CD4-positive, alpha-beta T cell treated with Interleukin-17A for 4 hours (primary cell): ENCODE data around the gene MCM7.
"Not testable (repeated sequence)": the region's sequence is repeated elsewhere in the genome, so short reads cannot be mapped to it uniquely, and the experiment has no call there.

Source experiments
- DNase-seq: peaks from one replicate; pipeline ENCODE4 v3.0.0-alpha.2; 2020; ENCODE audit warnings: mixed read lengths

Gene MCM7

DNA sequence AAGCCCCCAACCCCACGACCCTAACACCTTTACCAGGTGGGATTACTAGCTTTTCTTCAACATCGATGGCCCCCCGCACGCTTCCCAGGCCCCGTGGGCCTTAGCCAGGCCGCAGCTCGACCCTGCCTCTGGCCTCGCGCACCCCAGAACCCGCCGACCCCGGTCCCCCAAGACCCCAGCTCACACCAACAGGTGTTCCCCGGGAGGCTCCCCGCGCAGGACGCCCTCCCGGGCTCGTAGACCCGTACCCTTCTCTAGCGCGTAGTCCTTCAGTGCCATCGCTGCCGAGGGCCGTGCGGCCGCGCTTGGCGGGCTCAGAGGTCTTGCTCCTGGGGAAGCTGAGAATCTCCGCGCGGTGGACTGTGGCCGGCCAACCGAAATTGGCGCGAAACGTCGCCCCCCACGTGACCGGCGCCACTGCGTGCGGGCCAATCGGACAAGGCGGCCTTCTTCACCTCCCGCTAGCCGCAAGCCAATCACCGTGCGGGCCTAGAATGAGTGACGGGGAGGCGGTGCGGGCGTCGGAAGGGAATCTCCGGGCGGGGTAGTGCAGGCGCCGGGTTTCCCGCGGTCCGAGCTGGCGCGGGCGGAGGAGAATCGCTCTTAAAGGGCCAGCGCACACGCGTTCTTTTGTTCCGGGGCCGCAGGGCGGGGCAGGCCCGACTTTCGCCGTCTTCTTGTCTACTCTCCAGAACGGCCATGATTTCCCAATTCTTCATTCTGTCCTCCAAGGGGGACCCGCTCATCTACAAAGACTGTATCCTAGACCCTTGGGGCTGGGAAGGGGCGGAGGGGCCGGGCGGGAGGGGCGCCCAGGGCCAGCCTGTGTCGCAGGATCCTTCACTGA, at the start of gene MCM7, which contains the start of gene AP4M1:
Gene MCM7 (minus strand): TSS at position 382 of the 847 bp plus-strand sequence. CDS start 103 bp downstream, at position 279.
Gene AP4M1 (plus strand): TSS at position 628 of the 847 bp plus-strand sequence. CDS start 72 bp downstream, at position 700.
- DNase-seq = peak; percentile 95

DNA sequence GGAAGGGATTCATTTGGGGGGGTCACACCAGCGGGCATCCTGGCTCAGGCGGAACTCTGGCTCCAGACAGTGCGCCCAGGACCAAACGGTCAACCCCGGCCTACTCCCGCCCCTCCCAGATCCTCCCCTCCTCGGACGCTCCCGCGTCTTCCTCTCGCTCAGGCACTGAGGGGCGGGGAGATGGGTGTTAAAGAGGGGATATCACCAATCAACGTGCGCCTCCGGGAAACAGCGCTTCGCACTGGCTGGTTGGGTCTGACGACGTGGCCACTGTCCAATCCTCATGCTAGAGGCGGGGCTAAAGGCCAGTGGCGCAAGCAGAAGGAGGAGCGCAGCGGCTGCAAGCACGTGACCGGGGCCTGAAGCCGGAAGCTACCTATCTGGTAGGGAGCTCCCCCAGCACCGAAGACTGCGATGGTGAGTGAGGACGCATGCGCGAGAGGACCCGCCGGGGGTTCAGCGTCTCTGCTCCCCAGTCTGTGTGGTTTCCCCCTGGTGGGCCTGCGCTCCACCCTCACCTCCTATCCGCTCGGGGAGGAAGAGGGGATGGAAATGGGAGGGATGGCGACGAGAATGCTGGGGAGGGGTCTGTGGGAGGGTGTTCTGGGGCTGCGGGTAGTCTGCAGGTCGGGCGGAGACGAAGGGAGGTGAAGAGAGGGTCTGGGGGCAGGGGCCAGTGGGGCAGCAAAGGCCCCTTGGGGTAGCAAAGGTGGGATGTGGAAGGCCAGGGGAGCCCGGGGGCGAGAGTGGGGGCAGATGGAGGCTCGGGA, 47.5 kb upstream of the MCM7 start, which contains the start of gene LAMTOR4:
Gene LAMTOR4 (plus strand): TSS at position 360 of the 770 bp plus-strand sequence. CDS start 55 bp downstream, at position 415.
- peak; percentile 97 for DNase-seq

DNA sequence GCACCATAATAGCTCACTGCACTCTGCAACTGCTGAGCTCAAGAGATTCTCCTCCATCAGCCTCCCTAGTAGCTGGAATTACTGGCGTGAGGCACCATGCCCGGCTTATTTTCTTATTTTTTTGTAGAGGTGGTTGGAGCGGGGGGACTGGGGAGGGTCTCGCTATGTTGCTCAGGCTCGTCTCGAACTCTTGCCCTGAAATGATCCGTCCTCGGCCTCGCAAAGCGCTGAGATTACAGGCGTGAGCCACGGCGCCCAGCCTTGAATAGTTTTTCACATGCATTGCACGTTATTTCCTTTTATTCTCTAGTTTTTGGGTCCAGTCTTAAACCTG, 47.0 kb upstream of the MCM7 start:
- no peak for DNase-seq

DNA sequence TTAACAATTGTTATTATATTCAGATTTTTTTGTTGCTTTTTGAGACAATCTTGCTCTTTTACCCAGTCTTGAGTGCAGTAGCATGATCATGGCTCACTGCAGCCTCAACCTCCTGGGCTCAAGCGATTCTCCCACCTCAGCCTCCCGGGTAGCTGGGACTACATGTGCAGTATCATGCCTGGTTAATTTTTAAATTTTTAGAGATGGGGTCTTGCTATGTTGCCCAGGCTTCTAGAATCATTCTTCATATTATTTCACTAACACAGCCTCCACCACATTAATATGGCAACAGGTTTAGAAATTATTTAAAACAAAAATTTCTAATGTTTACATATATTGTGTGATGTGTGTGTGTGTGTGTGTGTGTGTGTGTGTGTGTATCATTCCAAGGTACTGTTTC, 46.1 kb upstream of the MCM7 start:
- DNase-seq = no peak

DNA sequence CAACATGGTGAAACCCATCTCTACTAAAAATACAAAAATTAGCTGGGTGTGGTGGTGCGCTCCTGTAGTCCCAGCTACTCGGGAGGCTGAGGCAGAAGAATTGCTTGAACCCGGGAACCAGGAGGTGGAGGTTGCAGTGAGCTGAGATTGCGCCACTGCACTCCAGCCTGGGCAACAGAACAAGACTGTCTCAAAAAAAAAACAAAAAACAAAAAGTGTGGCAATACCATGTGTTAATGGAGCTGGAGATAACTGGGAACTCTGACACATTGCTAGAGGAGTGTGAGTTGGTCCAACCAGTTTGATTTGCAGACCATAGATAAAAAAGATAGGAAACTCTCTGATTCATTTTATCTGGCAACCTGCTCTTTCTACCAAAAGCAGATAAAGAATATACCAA, 45.2 kb upstream of the MCM7 start:
- not testable (repeated sequence) for DNase-seq

DNA sequence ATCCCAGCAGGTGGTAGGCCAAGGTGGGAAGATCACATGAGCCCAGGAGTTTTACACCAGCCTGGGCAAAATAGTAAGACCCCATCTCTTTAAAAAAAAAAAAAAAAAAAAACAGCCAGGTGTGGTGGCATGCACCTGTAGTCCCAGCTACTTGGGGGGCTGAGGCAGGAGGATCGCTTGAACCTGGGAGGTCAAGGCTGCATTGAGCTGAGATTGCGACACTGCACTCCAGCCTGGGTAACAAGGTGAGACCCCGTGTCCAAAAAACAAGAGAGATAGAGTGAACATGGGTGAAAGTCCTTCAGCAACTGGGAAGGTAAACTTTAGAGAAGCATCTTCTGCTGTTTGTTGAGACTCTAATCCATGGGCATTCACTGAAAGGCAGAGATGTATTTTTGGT, 41.3 kb upstream of the MCM7 start:
- DNase-seq = no peak

DNA sequence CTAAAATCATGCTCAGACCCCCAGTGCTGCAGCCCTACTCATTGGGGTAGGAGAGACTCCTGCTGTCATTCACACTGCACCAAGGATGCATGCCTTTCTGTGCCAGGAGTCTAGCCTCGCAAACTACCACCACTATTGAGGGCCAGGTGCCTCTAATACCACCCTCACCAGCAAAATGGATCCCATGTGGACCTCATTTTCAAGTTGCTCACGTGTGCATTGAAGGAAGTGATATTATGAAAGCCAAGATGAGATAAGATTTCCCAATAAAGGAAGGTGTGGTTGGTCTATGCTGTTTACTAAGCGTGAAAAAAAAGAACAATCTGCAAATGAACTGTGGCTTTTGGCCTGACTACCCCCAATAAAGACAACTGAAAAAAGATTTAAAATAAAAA, 40.4 kb upstream of the MCM7 start:
- DNase-seq = no peak

DNA sequence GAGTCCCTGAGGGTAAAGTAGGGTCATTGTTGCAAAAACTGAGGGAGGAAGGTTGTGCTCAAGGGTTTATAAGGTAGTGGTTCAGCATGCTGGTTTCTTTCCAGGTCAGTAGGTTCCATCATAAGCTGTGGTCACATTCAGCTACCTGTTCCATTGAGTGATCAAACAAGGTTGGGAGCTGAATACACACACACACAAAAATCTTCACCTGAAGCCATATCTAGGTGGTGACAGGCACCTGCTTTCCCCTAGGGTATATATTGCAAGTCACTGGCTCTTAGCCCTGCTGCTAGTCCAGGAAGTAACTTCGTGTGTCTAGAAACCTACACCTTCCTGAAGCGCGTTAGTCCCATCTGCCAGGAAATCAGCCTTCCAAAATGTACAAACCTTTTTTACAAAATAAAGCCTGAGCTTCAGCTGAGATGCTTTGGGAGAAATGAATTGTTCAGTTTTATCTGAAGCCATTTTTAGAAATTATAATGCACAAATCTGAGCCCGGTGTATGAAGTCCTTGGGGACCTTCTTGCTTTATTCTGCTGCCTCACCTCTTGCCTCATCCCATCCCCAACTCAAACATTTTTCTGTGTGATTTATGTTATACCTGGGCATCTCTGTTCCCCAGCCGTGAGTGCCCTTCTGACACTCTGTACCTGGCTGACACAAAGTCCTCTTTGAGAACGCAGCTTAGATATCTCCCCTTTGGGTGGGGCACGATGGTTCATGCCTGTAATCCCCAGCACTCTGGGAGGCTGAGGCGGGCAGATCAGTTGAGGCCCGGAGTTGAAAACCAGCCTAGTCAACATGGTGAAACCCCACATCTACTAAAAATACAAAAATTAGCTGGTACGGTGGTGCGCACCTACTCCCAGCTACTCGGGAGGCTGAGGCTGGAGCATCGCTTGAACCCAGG, 36.9 kb upstream of the MCM7 start:
- DNase-seq = peak; percentile 36

DNA sequence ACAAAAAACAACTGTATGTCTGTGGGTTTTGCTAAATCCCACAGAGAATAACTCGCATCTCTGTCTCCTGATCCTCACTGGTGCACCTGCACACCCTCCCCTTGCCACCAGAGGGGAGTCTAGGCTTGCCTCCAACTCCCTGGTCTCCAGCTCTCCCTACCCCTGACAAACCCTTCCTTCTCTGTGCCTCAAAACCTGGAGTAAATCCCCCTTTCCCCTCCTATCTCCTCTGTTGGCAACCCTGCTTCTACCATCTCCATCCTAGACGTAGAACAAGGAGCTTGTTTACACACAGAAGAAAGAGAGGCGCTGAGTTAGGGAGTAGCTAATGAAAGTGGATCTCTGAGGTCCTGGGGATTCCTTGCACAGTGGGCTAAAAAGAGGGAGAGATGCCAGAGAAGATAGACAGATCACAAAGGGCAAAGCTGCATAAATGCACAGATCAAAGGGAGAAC, 31.5 kb upstream of the MCM7 start:
- DNase-seq = peak; percentile 79

DNA sequence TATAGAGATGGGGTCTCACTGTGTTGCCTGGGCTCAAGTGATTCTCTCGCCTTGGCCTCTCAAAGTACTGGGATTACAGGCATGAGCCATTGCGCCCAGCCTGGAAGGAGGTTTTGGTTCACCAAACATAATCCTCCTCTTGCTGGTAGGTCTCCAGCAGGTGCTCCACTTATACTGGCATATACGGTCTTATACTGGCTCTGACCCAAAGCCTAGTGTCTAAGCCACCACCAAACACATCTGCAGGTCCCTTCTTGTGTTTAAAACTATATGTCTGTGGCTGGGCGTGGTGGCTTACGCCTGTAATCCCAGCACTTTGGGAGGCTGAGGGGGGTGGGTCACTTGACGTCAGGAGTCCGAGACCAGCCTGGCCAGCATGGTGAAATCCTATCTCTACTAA, 30.9 kb upstream of the MCM7 start:
- DNase-seq = no peak

DNA sequence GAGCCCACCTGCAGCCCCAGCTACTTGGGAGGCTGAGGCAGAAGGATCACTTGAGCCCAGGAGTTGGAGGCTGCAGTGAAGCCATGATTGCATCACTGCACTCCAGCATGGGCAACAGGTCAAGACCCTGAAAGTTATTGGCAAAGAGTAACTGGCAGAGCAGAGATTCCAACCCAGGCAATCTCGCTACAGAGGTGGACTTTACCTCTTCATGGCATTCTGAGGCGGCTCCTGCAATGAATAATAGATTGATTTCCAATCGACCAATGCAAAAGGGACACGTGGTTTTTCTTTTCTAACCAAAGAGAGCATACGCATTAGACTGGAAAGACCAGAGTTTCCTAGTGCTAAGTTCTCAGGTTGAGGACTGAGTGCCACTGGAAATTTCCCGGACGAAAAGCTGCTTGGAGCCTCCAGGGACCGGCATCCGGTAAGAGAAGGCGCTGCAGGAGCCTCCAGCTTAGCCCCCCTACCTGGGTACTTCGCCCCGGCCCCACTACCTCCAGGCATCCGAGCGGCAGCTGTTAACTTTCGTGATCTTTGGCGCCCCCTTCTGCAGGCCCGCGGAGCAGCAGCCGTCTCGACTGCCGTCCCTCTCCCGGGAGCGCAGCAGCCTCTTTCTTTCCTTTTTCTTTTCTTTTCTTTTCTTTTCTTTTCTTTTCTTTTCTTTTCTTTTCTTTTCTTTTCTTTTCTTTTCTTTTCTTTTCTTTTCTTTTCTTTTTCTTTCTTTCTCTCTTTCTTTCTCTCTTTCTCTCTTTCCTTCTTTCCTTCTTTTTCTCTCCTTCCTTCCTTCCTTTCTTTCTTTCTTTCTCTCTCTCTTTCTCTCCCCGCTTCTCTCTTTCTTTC, 29.6 kb upstream of the MCM7 start:
- DNase-seq = peak; percentile 92

DNA sequence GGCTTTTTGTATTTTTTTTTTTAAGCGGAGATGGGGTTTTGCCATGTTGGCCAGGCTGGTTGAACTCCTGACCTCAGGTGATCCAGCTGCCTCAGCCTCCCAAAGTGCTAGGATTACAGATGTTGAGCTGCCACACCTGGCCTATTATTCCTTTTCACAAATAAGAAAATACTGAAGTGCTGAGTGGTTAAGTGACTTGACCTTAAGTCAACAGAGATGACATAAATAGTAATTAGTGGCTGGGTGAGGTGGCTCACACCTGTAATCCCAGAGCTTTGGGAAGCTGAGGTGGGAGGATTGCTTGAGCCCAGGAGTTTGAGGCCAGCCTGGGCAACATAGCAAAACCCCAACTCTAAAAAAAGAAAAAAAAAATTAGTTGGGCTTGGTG, 29.0 kb upstream of the MCM7 start:
- DNase-seq = not testable (repeated sequence)

DNA sequence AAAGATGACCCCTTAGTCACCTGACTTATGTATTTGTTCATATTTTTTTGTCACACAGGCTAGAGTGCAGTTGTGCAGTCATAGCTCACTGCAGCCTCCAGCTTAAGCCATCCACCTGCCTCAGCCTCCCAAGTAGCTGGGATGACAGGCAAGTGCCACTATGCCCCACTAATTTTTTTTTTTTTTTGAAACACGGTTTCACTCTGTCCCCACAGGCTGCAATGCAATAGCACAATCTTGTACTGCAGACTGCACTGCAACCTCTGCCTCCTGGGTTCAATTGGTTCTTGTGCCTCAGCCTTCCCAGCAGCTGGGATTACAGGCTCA, 27.4 kb upstream of the MCM7 start:
- DNase-seq = no peak

DNA sequence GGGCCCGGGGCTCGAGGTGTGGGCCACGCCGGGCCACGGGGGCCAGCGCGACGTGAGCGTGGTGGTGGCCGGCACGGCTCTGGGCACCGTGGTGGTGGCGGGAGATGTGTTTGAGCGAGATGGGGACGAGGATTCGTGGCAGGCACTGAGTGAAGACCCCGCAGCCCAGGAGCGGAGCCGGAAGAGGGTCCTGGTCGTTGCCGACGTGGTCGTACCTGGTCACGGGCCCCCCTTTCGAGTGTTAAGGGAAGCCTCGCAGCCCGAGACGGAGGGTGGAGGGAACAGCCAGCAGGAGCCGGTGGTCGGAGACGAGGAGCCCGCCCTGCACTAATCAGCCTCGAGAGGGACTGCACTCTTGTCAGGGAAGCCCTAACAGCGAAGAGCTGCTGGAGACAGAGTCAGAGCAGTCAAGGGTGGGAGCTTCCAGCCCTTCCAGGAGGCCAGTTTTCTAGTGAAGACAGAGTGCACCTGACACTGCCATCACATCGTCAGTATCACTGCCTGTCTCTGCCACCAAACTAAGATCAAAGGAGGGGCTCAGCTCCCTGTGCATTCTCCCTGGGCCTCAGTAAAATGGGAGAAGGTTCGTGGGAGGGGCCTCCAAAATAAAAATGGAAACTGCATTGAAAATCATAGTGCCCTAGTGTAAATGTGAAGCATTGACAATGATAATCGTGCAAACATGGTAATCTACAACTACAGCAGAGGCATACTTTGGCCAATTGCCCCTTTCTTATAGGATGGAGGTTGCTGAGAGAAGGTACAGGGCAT, 26.9 kb upstream of the MCM7 start:
- DNase-seq = peak; percentile 45

DNA sequence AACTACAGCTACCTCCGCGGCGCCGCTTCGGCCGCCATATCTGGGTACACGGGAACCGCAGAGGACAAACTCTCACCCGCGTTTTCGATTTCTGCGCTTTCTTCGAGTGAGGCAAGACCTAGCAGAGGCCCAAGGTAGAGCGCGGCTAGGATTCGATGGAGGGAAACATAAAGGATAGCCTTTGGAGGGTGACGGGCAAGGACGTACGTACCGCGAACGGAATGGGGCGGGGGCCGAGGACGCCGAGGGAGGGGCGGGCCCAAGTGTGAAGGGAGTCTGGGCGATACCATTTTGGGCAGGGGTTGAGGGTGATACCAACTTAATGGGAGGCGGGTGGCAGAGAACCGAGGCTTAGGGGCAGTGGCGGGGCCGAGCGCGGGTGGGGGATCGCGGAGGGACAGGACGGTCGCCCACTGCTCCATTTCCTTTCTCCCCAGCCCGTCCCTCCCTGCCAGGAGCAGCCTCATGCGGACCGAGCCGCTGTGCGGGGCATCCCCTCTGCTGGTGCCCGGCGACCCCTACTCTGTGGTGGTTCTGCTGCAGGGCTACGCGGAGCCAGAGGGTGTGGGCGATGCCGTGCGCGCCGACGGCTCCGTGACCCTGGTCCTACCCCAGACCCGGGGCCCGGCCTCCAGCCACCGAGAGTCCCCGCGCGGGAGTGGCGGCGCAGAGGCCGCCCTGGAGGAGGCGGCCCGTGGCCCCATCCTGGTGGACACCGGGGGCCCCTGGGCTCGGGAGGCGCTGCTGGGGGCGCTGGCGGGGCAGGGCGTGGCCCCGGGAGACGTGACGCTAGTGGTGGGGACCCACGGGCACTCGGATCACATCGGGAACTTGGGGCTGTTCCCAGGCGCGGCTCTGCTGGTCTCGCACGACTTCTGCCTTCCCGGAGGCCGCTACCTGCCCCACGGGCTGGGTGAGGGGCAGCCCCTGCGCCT, 26.0 kb upstream of the MCM7 start, which contains the start of gene MBLAC1:
Gene MBLAC1 (plus strand): TSS at position 37 of the 935 bp plus-strand sequence. CDS start 429 bp downstream, at position 466.
- DNase-seq = peak; percentile 94

DNA sequence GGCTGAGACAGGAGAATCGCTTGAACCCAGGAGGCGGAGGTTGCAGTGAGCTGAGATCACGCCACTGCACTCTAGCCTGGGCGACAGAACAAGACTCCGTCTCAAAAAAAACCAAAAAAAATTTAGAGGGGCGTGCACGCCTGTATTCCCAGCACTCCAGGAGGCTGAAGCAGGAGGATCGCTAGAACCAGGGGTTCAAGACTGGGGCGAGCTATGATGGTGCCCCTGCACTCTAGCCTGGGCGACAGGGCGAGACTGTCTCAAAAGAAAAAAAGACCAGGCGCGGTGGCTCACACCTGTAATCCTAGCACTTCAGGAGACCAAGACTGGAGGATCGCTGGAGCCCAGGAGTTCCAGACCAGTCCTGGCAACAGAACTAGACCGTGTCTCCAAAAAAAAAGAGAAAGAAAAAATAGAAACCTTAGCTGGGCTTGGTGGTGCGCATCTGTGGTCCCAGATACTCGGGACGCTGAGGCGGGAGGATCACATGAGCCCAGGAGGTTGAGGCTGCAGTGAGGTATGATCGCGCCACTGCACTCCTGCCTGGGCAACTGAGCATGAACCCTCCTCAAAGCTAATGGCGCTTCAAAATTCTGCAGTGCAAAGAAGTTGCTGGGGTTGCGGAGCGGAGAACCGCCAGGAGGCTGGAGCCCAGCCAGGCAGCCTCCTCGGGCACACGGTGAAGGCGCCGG, 25.2 kb upstream of the MCM7 start:
- no peak for DNase-seq

DNA sequence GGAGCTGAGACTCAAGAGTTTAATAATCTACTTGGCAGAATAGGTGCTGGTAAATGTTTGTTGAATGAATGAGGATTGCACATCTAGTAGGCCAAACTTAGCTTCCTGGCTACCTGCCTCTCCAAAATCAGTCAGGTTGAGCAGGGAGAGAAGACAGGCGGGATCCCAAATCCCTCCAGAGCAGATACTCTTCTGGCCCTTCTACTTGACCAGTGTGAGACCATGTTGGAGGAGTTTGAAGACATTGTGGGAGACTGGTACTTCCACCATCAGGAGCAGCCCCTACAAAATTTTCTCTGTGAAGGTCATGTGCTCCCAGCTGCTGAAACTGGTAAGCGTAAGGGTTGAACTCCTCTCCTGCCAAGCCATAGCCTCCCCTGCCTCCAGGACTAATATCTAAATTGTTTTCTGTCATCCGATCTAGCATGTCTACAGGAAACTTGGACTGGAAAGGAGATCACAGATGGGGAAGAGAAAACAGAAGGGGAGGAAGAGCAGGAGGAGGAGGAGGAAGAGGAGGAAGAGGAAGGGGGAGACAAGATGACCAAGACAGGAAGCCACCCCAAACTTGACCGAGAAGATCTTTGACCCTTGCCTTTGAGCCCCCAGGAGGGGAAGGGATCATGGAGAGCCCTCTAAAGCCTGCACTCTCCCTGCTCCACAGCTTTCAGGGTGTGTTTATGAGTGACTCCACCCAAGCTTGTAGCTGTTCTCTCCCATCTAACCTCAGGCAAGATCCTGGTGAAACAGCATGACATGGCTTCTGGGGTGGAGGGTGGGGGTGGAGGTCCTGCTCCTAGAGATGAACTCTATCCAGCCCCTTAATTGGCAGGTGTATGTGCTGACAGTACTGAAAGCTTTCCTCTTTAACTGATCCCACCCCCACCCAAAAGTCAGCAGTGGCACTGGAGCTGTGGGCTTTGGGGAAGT, 23.4 kb upstream of the MCM7 start:
- no peak for DNase-seq

DNA sequence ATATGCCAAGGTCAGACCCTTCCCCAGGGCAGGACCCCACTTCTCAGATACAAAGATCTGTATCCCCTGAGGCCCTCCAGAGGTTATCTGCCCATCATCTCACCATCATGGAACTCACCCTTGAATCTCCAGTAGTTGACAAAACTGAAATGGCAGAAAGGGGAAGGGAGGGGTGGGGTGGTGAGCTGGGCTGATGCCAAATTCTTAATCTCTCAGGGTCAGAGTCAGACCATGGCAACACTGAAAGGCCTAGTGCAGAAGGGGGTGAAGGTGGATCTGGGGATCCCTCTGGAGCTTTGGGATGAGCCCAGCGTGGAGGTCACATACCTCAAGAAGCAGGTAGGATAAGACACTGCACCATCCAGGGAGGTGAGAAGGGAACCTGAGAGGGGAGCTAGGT, 21.4 kb upstream of the MCM7 start:
- no peak for DNase-seq
